HepG2 (cell line): ENCODE data around the gene ZNF384. TPM values are rescaled to one million over a fixed set of nuclear protein-coding genes. Genes with fewer than 3 reads are reported as not detected.

Experiments used
- CBX2 ChIP-seq, 2 experiments: fragments of 200-600 bp in 1 of 2; sonication (generic); formaldehyde crosslinking in 1 of 2; IDR thresholded peaks; 2 replicates each; pipeline versions ENCODE4 v1.7.0 to v1.8.1; 2018 to 2022; ENCODE audit warnings: low read depth in 2 of 2, low read length in 1 of 2, mild to moderate bottlenecking in 1 of 2, missing genetic modification reagents in 1 of 2
- CCDC6 ChIP-seq: sonication (generic); formaldehyde crosslinking; IDR thresholded peaks from 2 replicates; pipeline ENCODE4 v1.8.1; 2022; ENCODE audit warnings: mild to moderate bottlenecking, missing genetic modification reagents, moderate library complexity
- NFKB2 ChIP-seq: sonication (generic); formaldehyde crosslinking; IDR thresholded peaks from 2 replicates; pipeline ENCODE4 v1.4.0; 2020; ENCODE audit warnings: missing genetic modification reagents, borderline replicate concordance
- RBFOX2 ChIP-seq: fragments of 200-400 bp; formaldehyde crosslinking; IDR thresholded peaks from 2 replicates; pipeline ENCODE4 v1.6.1; 2017; ENCODE audit warnings: low read depth, mild to moderate bottlenecking, low read length
- SPEN ChIP-seq: sonication (generic); formaldehyde crosslinking; IDR thresholded peaks from 2 replicates; pipeline ENCODE4 v1.5.1; 2020; ENCODE audit warnings: low read depth, mild to moderate bottlenecking, missing genetic modification reagents
- SRY ChIP-seq: sonication (generic); formaldehyde crosslinking; IDR thresholded peaks from 2 replicates; pipeline ENCODE4 v1.8.0; 2022; ENCODE audit warnings: mild to moderate bottlenecking, missing genetic modification reagents
- ZBTB4 ChIP-seq: sonication (generic); formaldehyde crosslinking; IDR thresholded peaks from 2 replicates; pipeline ENCODE4 v1.4.0; 2020; ENCODE audit warnings: missing genetic modification reagents, mild to moderate bottlenecking, borderline replicate concordance
- ZC3H13 ChIP-seq: sonication (generic); formaldehyde crosslinking; IDR thresholded peaks from 2 replicates; pipeline ENCODE4 v1.8.1; 2023; ENCODE audit warnings: mild to moderate bottlenecking, missing genetic modification reagents, moderate library complexity
- ZNF558 ChIP-seq: sonication (generic); formaldehyde crosslinking; IDR thresholded peaks from 2 replicates; pipeline ENCODE4 v1.9.0; 2022; ENCODE audit warnings: mild to moderate bottlenecking, missing genetic modification reagents, borderline replicate concordance
- ZNF780A ChIP-seq: sonication (generic); formaldehyde crosslinking; IDR thresholded peaks from 2 replicates; pipeline ENCODE4 v1.8.0; 2022; ENCODE audit warnings: mild to moderate bottlenecking, missing genetic modification reagents, moderate library complexity
- polyA plus RNA-seq, 8 experiments: library from polyadenylated mRNA; depleted of rRNA in 3 of 8; stranded (reverse) in 7 of 8; unstranded in 1 of 8; fragments of >200 nt; fragmentation: Illumina TruSeq in 4 of 8; extraction: Trizol in 4 of 8; gene quantifications; 2 replicates each; pipeline versions ENCODE4 v1.2.1 to v1.2.3, GENCODE V29; 2011 to 2016; ENCODE audit warnings: low read depth in 4 of 8, missing spikeins in 1 of 8, mixed read lengths in 1 of 8; ENCODE audit not compliant: insufficient read depth in 1 of 8
- total RNA-seq, 5 experiments: library from RNA; depleted of rRNA; stranded (reverse); fragments of >200 nt; fragmentation: Illumina TruSeq; extraction: Trizol; gene quantifications; 2 replicates each; pipeline ENCODE4 v1.2.3, GENCODE V29; 2016; ENCODE audit warnings: low read depth in 1 of 5
- TF ChIP-seq, protein P1 (sequence below): sonication (generic); formaldehyde crosslinking; conservative IDR thresholded peaks from 2 replicates; pipeline ENCODE4 v1.4.0; 2020; ENCODE audit warnings: missing genetic modification reagents

The ZNF384 gene
- total and polyA plus RNA-seq, 2 of the 13 experiments (the other 11 are each of a cell fraction or from before 2014, with no cell fraction given), result 23.6 to 55.3 TPM

DNA sequence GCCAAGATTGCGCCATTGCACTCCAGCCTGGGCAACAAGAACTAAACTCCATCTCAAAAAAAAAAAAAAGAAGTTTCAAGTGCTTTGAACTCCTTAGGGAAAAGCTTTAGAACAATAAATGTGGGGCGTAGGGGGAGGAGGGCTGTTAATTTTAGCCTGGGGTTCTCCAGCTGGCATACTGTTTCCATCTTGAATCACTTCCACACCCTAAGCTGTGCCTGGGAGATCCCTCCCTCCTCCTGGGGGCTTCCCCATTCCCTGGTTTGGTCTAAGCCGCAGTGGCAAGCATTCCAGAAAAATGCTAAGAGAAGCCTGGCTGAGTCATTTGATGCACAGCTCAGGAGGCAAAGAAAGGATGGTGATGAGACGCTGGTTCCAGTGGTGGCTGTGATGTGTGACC lies 2.3 kb upstream of the ZNF384 start (continued):
- TF ChIP-seq ZBTB4 (CRISPR knock-in tag), result no peak
- no peak for TF ChIP-seq ZNF780A (CRISPR knock-in tag)
- TF ChIP-seq, protein P1, sequence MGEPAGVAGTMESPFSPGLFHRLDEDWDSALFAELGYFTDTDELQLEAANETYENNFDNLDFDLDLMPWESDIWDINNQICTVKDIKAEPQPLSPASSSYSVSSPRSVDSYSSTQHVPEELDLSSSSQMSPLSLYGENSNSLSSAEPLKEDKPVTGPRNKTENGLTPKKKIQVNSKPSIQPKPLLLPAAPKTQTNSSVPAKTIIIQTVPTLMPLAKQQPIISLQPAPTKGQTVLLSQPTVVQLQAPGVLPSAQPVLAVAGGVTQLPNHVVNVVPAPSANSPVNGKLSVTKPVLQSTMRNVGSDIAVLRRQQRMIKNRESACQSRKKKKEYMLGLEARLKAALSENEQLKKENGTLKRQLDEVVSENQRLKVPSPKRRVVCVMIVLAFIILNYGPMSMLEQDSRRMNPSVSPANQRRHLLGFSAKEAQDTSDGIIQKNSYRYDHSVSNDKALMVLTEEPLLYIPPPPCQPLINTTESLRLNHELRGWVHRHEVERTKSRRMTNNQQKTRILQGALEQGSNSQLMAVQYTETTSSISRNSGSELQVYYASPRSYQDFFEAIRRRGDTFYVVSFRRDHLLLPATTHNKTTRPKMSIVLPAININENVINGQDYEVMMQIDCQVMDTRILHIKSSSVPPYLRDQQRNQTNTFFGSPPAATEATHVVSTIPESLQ (CRISPR knock-in tag), result no peak
- TF ChIP-seq RBFOX2, result no peak
- TF ChIP-seq CCDC6 (CRISPR knock-in tag), result no peak
- no peak for TF ChIP-seq NFKB2 (CRISPR knock-in tag)
- no peak for TF ChIP-seq CBX2 (IDR thresholded peaks at IDR 0.05; ENCODE audit: low read depth, low read length)
- TF ChIP-seq CBX2 (CRISPR knock-in tag; IDR thresholded peaks at IDR 0.05; ENCODE audit: low read depth), result no peak
- TF ChIP-seq SRY (CRISPR knock-in tag), result no peak
- TF ChIP-seq SPEN (CRISPR knock-in tag), result no peak
- no peak for TF ChIP-seq ZC3H13 (CRISPR knock-in tag)
- no peak for TF ChIP-seq ZNF558 (CRISPR knock-in tag)
